NCI-H2227 (cell line): Measurements from ENCODE around the gene MAP3K4.
"Not testable (repeated sequence)": the region's sequence is repeated elsewhere in the genome, so short reads cannot be mapped to it uniquely, and the experiment has no call there.

Source experiments
- DNase-seq: peaks from one replicate; lab custom pipeline; 2025; ENCODE audit not compliant: unreplicated experiment; lab: John Stamatoyannopoulos, UW

Gene MAP3K4

GRCh38 chr6:161111261-161111660 lies 119.7 kb downstream of the MAP3K4 start:
- DNase-seq: no peak

GRCh38 chr6:161115468-161115867 lies 123.9 kb downstream of the MAP3K4 start:
- no peak for DNase-seq

GRCh38 chr6:161116554-161116953 lies 125.0 kb downstream of the MAP3K4 start:
- DNase-seq: no peak

- DNase-seq: no peak
These were observed 125.7 kb downstream of the MAP3K4 start for GRCh38 chr6:161117308-161117707.

- no peak for DNase-seq
These were observed 126.4 kb downstream of the MAP3K4 start for GRCh38 chr6:161117942-161118341.

- DNase-seq: not testable (repeated sequence)
These were observed 131.8 kb downstream of the MAP3K4 start for GRCh38 chr6:161123319-161123718.

GRCh38 chr6:161125591-161125990 lies 134.0 kb downstream of the MAP3K4 start:
- DNase-seq: no peak

GRCh38 chr6:161127071-161127740 lies 135.6 kb downstream of the MAP3K4 start:
- DNase-seq: no peak

GRCh38 chr6:161128230-161128629 lies 136.7 kb downstream of the MAP3K4 start:
- no peak for DNase-seq

- no peak for DNase-seq
These were observed 137.2 kb downstream of the MAP3K4 start for GRCh38 chr6:161128680-161129196.

- no peak for DNase-seq
These were observed 139.0 kb downstream of the MAP3K4 start for GRCh38 chr6:161130541-161130940.

- no peak for DNase-seq
These were observed 139.6 kb downstream of the MAP3K4 start for GRCh38 chr6:161130967-161131766.

- no peak for DNase-seq
These were observed 140.8 kb downstream of the MAP3K4 start for GRCh38 chr6:161132384-161132783.

GRCh38 chr6:161133963-161134362 lies 142.4 kb downstream of the MAP3K4 start:
- no peak for DNase-seq

- no peak for DNase-seq
These were observed 143.2 kb downstream of the MAP3K4 start for GRCh38 chr6:161134550-161135298.

- no peak for DNase-seq
These were observed 144.4 kb downstream of the MAP3K4 start for GRCh38 chr6:161135695-161136591.

GRCh38 chr6:161136655-161137054 lies 145.1 kb downstream of the MAP3K4 start:
- DNase-seq: no peak

GRCh38 chr6:161137320-161137719 lies 145.8 kb downstream of the MAP3K4 start:
- no peak for DNase-seq

GRCh38 chr6:161137839-161138542 lies 146.4 kb downstream of the MAP3K4 start:
- no peak for DNase-seq
